Tibial nerve (tissue), 3 donors: ENCODE results near the gene XRCC4.

Experiments used
- POLR2A ChIP-seq, 2 donors: fragments of 450-650 bp; IDR thresholded peaks; one replicate each; pipeline ENCODE4 v1.6.1; 2017; ENCODE audit warnings: antibody characterized with exemption in 2 of 2, mild to moderate bottlenecking in 2 of 2, moderate library complexity in 2 of 2
- TF ChIP-seq, protein P1 (sequence below), 5 experiments: fragments of 200-600 bp in 3 of 5; fragments of 450-650 bp in 2 of 5; sonication (generic) in 3 of 5; IDR thresholded peaks; one replicate each; pipeline ENCODE4 v1.5.1; 2016 to 2019; ENCODE audit warnings: antibody characterized with exemption in 5 of 5, mild to moderate bottlenecking in 3 of 5, moderate library complexity in 2 of 5

DNA sequence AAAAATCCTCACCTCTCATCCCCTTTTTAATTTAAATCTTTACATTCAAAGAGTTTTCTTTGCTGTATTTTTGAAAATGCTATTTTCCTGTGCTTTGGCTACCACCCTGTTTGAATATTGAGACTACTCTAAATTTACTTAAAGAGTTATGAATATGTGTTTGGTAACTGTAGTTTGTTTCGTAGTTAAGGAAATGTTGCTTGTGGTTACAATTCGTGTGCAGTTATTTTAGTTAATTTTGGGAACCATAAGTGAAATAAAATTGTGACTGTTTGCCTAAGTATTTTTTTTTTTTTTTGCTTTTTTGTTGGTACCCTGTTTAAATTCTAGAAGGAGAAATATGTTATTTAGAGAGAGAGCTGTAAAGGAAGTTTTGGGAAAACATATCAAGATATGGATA, 78.7 kb downstream of the XRCC4 start:
- TF ChIP-seq POLR2A (IDR thresholded peaks at IDR 0.05), result no peak
- TF ChIP-seq, protein P1, sequence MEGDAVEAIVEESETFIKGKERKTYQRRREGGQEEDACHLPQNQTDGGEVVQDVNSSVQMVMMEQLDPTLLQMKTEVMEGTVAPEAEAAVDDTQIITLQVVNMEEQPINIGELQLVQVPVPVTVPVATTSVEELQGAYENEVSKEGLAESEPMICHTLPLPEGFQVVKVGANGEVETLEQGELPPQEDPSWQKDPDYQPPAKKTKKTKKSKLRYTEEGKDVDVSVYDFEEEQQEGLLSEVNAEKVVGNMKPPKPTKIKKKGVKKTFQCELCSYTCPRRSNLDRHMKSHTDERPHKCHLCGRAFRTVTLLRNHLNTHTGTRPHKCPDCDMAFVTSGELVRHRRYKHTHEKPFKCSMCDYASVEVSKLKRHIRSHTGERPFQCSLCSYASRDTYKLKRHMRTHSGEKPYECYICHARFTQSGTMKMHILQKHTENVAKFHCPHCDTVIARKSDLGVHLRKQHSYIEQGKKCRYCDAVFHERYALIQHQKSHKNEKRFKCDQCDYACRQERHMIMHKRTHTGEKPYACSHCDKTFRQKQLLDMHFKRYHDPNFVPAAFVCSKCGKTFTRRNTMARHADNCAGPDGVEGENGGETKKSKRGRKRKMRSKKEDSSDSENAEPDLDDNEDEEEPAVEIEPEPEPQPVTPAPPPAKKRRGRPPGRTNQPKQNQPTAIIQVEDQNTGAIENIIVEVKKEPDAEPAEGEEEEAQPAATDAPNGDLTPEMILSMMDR (IDR thresholded peaks at IDR 0.05), result no peak
